Measurements from ENCODE around the gene MKNK2. TPM values are rescaled to one million over a fixed set of nuclear protein-coding genes. Genes with fewer than 3 reads are reported as not detected.
A peak's percentile ranks its signal among the peaks of the same experiment; 100 is the strongest.
"Not testable (repeated sequence)": the region's sequence is repeated elsewhere in the genome, so short reads cannot be mapped to it uniquely, and the experiment has no call there.

MKNK2 gene
- total RNA-seq, 1 donor from 2014 or later: 32.4 TPM

DNA sequence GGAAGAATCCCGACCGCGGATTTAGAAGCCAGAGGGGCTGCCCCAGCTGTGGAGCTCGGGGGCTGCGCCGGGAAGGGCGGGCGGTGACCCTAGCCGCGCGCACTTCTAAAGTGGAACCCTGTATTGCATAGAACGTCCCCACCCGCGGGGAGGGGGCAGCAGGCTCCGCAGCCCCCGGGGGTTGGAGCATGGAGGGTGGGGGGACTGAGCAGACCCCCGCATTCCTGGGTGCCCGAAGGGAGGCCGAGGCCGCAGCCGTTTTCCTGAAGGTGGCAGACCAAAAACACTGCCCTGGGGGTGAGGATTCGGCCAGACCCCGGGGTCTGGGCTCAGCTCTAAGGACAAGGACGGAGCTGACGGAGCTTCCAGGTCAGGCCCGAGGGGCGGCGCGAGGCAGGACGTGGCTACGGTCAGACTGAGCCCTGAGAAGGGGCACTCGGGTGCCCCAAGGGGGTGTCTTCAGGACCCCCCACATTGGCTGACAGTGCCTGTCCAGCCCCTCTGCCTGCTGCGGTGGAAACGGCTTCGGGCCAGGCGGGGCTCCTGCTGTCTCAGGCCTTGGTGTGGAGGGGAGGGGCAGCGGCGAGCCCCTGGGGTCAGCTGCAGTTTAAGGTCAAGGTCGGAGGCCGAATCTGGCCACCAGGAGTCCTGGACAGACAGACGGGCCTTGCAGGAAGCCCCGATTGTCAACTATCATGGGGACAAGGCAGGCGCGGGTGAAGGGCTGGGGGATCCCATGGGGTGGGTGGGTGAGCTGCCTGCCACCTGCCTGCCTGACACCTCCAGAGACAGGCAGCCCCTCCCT is 12.6 kb downstream of the MKNK2 start:
- H3K9me3 ChIP-seq (ENCODE audit: control insufficient read depth in 3 of 3, low read length in 3 of 3): peaks cover 0 to 5% (median 0%) of the 10 kb centered on the region in 3 donors
- no peak overlapping the region for H3K4me3 ChIP-seq (ENCODE audit: low read length in 3 of 3)
- peak overlapping the region; percentile 98 for H3K27ac ChIP-seq (ENCODE audit: low read depth, low read length)
- peaks cover 11 to 35% (median 30%) of the 10 kb centered on the region in 3 donors for H3K36me3 ChIP-seq (ENCODE audit: control insufficient read depth in 3 of 3, insufficient read depth in 3 of 3, low read length in 3 of 3)
- peak overlapping the region; percentile 10 to 93 (median 92) for H3K9ac ChIP-seq (ENCODE audit: low read depth in 1 of 3, low read length in 3 of 3)
- peaks cover 41 to 51% (median 44%) of the 10 kb centered on the region in 3 donors for H3K4me1 ChIP-seq (ENCODE audit: control insufficient read depth in 3 of 3, insufficient read depth in 3 of 3, low read length in 3 of 3)
- H3K27me3 ChIP-seq (ENCODE audit: control insufficient read depth in 3 of 3, insufficient read depth in 3 of 3, low read length in 3 of 3): no peaks in the 10 kb centered on the region

GRCh38 chr19:2037651-2038255 is 13.3 kb downstream of the MKNK2 start:
- no peak overlapping the region for H3K27ac ChIP-seq (ENCODE audit: low read depth, low read length)
- peaks cover 0 to 5% (median 0%) of the 10 kb centered on the region in 3 donors for H3K9me3 ChIP-seq (ENCODE audit: control insufficient read depth in 3 of 3, low read length in 3 of 3)
- no peak overlapping the region for H3K4me3 ChIP-seq (ENCODE audit: low read length in 3 of 3)
- no peaks in the 10 kb centered on the region for H3K27me3 ChIP-seq (ENCODE audit: control insufficient read depth in 3 of 3, insufficient read depth in 3 of 3, low read length in 3 of 3)
- H3K4me1 ChIP-seq (ENCODE audit: control insufficient read depth in 3 of 3, insufficient read depth in 3 of 3, low read length in 3 of 3): peaks cover 35 to 50% (median 41%) of the 10 kb centered on the region in 3 donors
- H3K9ac ChIP-seq (ENCODE audit: low read depth in 1 of 3, low read length in 3 of 3): no peak overlapping the region
- H3K36me3 ChIP-seq (ENCODE audit: control insufficient read depth in 3 of 3, insufficient read depth in 3 of 3, low read length in 3 of 3): peaks cover 9 to 27% (median 24%) of the 10 kb centered on the region in 3 donors

DNA sequence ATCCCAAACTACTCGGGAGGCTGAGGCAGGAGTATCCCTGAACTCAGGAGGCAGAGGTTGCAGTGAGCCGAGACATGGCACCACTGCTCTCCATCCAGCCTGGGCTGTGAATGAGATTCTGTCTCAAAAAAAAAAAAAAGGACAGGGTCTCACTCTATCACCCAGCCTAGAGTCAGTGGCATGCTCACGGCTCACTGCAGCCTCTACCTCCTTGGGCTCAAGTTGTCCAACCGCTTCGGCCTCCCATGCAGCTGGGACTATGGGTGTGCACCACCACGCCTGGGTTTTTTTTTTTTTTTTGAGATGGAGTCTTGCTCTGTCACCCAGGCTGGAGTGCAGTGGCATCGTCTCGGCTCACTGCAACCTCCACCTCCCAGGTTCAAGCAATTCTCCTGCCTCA is 14.6 kb downstream of the MKNK2 start:
- H3K4me3 ChIP-seq (ENCODE audit: low read length in 3 of 3): no peak overlapping the region
- peaks cover 0 to 5% (median 0%) of the 10 kb centered on the region in 3 donors for H3K9me3 ChIP-seq (ENCODE audit: control insufficient read depth in 3 of 3, low read length in 3 of 3)
- no peaks in the 10 kb centered on the region for H3K27me3 ChIP-seq (ENCODE audit: control insufficient read depth in 3 of 3, insufficient read depth in 3 of 3, low read length in 3 of 3)
- H3K4me1 ChIP-seq (ENCODE audit: control insufficient read depth in 3 of 3, insufficient read depth in 3 of 3, low read length in 3 of 3): peaks cover 37 to 53% (median 43%) of the 10 kb centered on the region in 3 donors
- H3K9ac ChIP-seq (ENCODE audit: low read depth in 1 of 3, low read length in 3 of 3): no peak overlapping the region
- peaks cover 9 to 19% (median 18%) of the 10 kb centered on the region in 3 donors for H3K36me3 ChIP-seq (ENCODE audit: control insufficient read depth in 3 of 3, insufficient read depth in 3 of 3, low read length in 3 of 3)
- no peak overlapping the region for H3K27ac ChIP-seq (ENCODE audit: low read depth, low read length)

GRCh38 chr19:2035590-2035991 is 15.5 kb downstream of the MKNK2 start:
- no peak overlapping the region for H3K4me3 ChIP-seq (ENCODE audit: low read length in 3 of 3)
- H3K9ac ChIP-seq (ENCODE audit: low read depth in 1 of 3, low read length in 3 of 3): no peak overlapping the region
- no peaks in the 10 kb centered on the region for H3K27me3 ChIP-seq (ENCODE audit: control insufficient read depth in 3 of 3, insufficient read depth in 3 of 3, low read length in 3 of 3)
- H3K9me3 ChIP-seq (ENCODE audit: control insufficient read depth in 3 of 3, low read length in 3 of 3): peaks cover 0 to 5% (median 0%) of the 10 kb centered on the region in 3 donors
- H3K27ac ChIP-seq (ENCODE audit: low read depth, low read length): peak overlapping the region; percentile 25
- H3K4me1 ChIP-seq (ENCODE audit: control insufficient read depth in 3 of 3, insufficient read depth in 3 of 3, low read length in 3 of 3): peaks cover 30 to 47% (median 36%) of the 10 kb centered on the region in 3 donors
- H3K36me3 ChIP-seq (ENCODE audit: control insufficient read depth in 3 of 3, insufficient read depth in 3 of 3, low read length in 3 of 3): peaks cover 1 to 11% (median 9%) of the 10 kb centered on the region in 3 donors

GRCh38 chr19:2034729-2035589 is 16.1 kb downstream of the MKNK2 start:
- peaks cover 24 to 41% (median 30%) of the 10 kb centered on the region in 3 donors for H3K4me1 ChIP-seq (ENCODE audit: control insufficient read depth in 3 of 3, insufficient read depth in 3 of 3, low read length in 3 of 3)
- H3K9ac ChIP-seq (ENCODE audit: low read depth in 1 of 3, low read length in 3 of 3): no peak overlapping the region
- H3K9me3 ChIP-seq (ENCODE audit: control insufficient read depth in 3 of 3, low read length in 3 of 3): peaks cover 0 to 5% (median 0%) of the 10 kb centered on the region in 3 donors
- no peak overlapping the region for H3K4me3 ChIP-seq (ENCODE audit: low read length in 3 of 3)
- H3K27ac ChIP-seq (ENCODE audit: low read depth, low read length): peak overlapping the region; percentile 25
- H3K27me3 ChIP-seq (ENCODE audit: control insufficient read depth in 3 of 3, insufficient read depth in 3 of 3, low read length in 3 of 3): no peaks in the 10 kb centered on the region
- peaks cover 0 to 10% (median 8%) of the 10 kb centered on the region in 3 donors for H3K36me3 ChIP-seq (ENCODE audit: control insufficient read depth in 3 of 3, insufficient read depth in 3 of 3, low read length in 3 of 3)

GRCh38 chr19:2034253-2034652 is 16.8 kb downstream of the MKNK2 start:
- not testable (repeated sequence) for H3K27ac ChIP-seq (ENCODE audit: low read depth, low read length); H3K4me3 ChIP-seq (ENCODE audit: low read length in 3 of 3)

DNA sequence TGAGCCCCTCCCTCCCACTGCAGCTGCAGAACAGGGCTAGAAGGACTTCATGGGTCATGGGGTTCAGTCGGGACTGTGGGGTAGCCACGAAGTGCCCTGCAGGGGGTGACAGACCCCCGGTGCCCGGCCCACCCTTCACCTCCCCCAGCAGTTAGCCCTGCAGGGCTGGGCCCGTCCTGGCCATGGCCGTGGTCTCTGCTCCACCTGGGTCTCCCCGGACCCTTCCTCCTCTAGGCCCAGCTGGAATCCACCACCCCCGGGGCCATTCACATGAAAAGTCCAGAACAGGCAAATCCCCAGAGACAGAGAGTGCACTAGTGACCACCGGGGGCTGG is 17.3 kb downstream of the MKNK2 start:
- Histone ChIP-seq H3K4me3 (ENCODE audit: low read length in 3 of 3) (no peak overlapping the region), H3K4me1 (ENCODE audit: control insufficient read depth in 3 of 3, insufficient read depth in 3 of 3, low read length in 3 of 3) (peaks cover 14 to 29% (median 19%) of the 10 kb centered on the region in 3 donors), H3K9me3 (ENCODE audit: control insufficient read depth in 3 of 3, low read length in 3 of 3) (peaks cover 0 to 5% (median 0%) of the 10 kb centered on the region in 3 donors), H3K27me3 (ENCODE audit: control insufficient read depth in 3 of 3, insufficient read depth in 3 of 3, low read length in 3 of 3) (no peaks in the 10 kb centered on the region), H3K36me3 (ENCODE audit: control insufficient read depth in 3 of 3, insufficient read depth in 3 of 3, low read length in 3 of 3) (peaks cover 0 to 6% (median 4%) of the 10 kb centered on the region in 3 donors), H3K9ac (ENCODE audit: low read depth in 1 of 3, low read length in 3 of 3) (no peak overlapping the region), H3K27ac (ENCODE audit: low read depth, low read length) (no peak overlapping the region)

More at GRCh38 chr19:2034253-2034652, 16.8 kb downstream of the MKNK2 start:
- not testable (repeated sequence) for H3K27me3 ChIP-seq (ENCODE audit: control insufficient read depth in 3 of 3, insufficient read depth in 3 of 3, low read length in 3 of 3); H3K36me3 ChIP-seq (ENCODE audit: control insufficient read depth in 3 of 3, insufficient read depth in 3 of 3, low read length in 3 of 3); H3K9me3 ChIP-seq (ENCODE audit: control insufficient read depth in 3 of 3, low read length in 3 of 3); H3K9ac ChIP-seq (ENCODE audit: low read depth in 1 of 3, low read length in 3 of 3)
- peaks cover 18 to 34% (median 23%) of the 10 kb centered on the region in 3 donors for H3K4me1 ChIP-seq (ENCODE audit: control insufficient read depth in 3 of 3, insufficient read depth in 3 of 3, low read length in 3 of 3)

DNA sequence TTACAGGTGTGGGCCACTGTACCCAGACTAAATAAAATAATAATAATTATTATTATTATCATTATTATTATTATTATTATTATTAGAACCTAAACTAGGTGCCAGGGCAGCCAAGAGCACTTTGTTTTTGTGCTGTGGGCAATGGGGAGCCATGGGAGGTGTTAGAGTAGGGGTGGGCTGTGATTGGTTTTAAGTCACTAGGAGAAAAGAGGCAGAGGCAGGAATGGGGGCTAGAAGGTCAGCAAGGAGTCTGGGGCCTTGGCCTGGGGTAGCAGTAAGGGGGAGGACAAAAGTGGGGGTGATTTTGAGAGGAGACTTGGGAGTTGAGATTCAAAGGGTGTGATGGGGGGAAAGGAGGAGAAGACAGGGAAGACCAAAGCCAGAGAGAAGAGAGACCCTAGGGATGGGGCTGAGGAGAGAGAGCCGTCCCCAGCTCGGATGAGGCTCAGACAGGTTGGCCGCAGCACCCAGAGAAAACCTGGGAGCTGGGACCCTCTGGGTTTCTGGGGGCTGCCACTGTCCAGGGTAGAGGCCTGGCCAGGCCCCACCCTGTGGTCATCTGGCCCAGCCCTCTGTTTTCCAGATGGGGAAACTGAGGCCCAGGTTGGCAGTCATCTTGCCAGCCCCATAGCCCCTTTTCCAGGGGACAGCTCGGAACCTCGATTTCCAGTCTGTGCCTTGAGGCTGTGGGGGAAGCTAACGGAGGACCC is 17.8 kb downstream of the MKNK2 start:
- H3K27me3 ChIP-seq (ENCODE audit: control insufficient read depth in 3 of 3, insufficient read depth in 3 of 3, low read length in 3 of 3): no peaks in the 10 kb centered on the region
- no peak overlapping the region for H3K9ac ChIP-seq (ENCODE audit: low read depth in 1 of 3, low read length in 3 of 3)
- peaks cover 14 to 29% (median 19%) of the 10 kb centered on the region in 3 donors for H3K4me1 ChIP-seq (ENCODE audit: control insufficient read depth in 3 of 3, insufficient read depth in 3 of 3, low read length in 3 of 3)
- peaks cover 0 to under 1% (median 0%) of the 10 kb centered on the region in 3 donors for H3K36me3 ChIP-seq (ENCODE audit: control insufficient read depth in 3 of 3, insufficient read depth in 3 of 3, low read length in 3 of 3)
- no peak overlapping the region for H3K4me3 ChIP-seq (ENCODE audit: low read length in 3 of 3)
- H3K27ac ChIP-seq (ENCODE audit: low read depth, low read length): peak overlapping the region; percentile 92
- H3K9me3 ChIP-seq (ENCODE audit: control insufficient read depth in 3 of 3, low read length in 3 of 3): peaks cover 0 to 5% (median 0%) of the 10 kb centered on the region in 3 donors

DNA sequence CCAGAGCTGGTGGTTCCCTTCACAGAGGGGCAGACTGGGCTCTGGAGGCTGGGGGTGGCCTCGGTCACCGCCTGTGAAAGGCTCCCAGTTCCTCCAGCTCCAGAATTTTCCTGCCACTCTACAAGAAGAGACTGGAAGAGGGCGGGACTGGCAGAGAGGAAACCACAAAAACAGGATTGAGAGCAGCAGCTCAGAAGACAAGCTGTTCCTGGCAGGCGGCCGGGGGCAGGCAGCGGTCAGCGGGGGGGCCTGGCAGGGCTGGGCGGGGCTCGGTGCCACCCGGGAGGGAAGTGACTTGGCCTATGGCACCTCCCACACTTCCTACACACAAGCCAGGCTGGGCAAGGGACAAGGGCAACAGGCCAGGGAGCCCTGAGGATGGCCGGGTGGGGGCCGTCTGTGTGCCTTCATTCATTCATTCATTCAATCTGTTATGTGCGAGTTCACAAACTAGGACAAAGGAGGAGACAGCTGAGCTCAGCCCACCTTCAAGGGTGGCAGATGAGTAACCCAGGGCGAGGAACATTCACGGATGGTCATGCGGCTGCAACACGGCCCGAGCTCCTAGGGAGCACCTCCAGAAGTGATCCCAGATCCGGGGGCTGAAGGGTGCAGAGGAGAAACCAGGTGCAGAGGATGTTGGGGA is 18.6 kb downstream of the MKNK2 start:
- Histone ChIP-seq H3K4me1 (ENCODE audit: control insufficient read depth in 3 of 3, insufficient read depth in 3 of 3, low read length in 3 of 3) (peaks cover 14 to 30% (median 19%) of the 10 kb centered on the region in 3 donors), H3K36me3 (ENCODE audit: control insufficient read depth in 3 of 3, insufficient read depth in 3 of 3, low read length in 3 of 3) (no peaks in the 10 kb centered on the region), H3K9ac (ENCODE audit: low read depth in 1 of 3, low read length in 3 of 3) (peak overlapping the region; percentile 81 to 84 (median 82)), H3K27ac (ENCODE audit: low read depth, low read length) (peak overlapping the region; percentile 92), H3K27me3 (ENCODE audit: control insufficient read depth in 3 of 3, insufficient read depth in 3 of 3, low read length in 3 of 3) (no peaks in the 10 kb centered on the region), H3K9me3 (ENCODE audit: control insufficient read depth in 3 of 3, low read length in 3 of 3) (peaks cover 0 to 5% (median 0%) of the 10 kb centered on the region in 3 donors), H3K4me3 (ENCODE audit: low read length in 3 of 3) (peak overlapping the region; percentile 30 to 68 (median 54))
